Esophagus squamous epithelium (tissue), 4 donors: ENCODE measurements around the gene SRR.

Source experiments
- CTCF ChIP-seq, 6 experiments: fragments of 450-650 bp in 4 of 6; fragments of 200-600 bp in 2 of 6; sonication (generic) in 2 of 6; IDR thresholded peaks; one replicate each; pipeline ENCODE4 v1.5.1; 2016 to 2019; ENCODE audit warnings: antibody characterized with exemption in 6 of 6, mild to moderate bottlenecking in 4 of 6, moderate library complexity in 4 of 6
- POLR2A ChIP-seq, 4 donors: fragments of 450-650 bp; IDR thresholded peaks; one replicate each; pipeline ENCODE4 v1.6.1; 2017; ENCODE audit warnings: antibody characterized with exemption in 4 of 4, mild to moderate bottlenecking in 4 of 4, moderate library complexity in 3 of 4

GRCh38 chr17:2319051-2319450, 15.3 kb downstream of the SRR start:
- TF ChIP-seq CTCF (IDR thresholded peaks at IDR 0.05) (no peak), POLR2A (IDR thresholded peaks at IDR 0.05) (no peak)
